SU-DHL-6 (cell line): Measurements from ENCODE around the gene WNT9A.

Experiments used
- H2AFZ ChIP-seq: fragments of 200-600 bp; sonication (generic); 2 replicates; pipeline ENCODE4 v1.6.1; 2014; ENCODE audit warnings: low read depth, mild to moderate bottlenecking, moderate library complexity, mixed read lengths, antibody characterized with exemption, low read length; ENCODE audit not compliant: severe bottlenecking
- H3F3A ChIP-seq: fragments of 200-600 bp; shearing (Covaris generic); 2 replicates; pipeline ENCODE4 v1.6.0; 2016; ENCODE audit warnings: antibody characterized with exemption, mild to moderate bottlenecking; ENCODE audit not compliant: insufficient read depth
- H3K27ac ChIP-seq: fragments of 200-600 bp; sonication (generic); 2 replicates; pipeline ENCODE4 v1.5.1; 2016; ENCODE audit warnings: low read depth, mild to moderate bottlenecking, low read length, moderate library complexity, mixed read lengths
- H3K27me3 ChIP-seq: fragments of 200-600 bp; sonication (generic), shearing (Covaris generic); 2 replicates; pipeline ENCODE4 v1.6.0; 2014; ENCODE audit warnings: mild to moderate bottlenecking, low read length
- H3K36me3 ChIP-seq: fragments of 200-600 bp; sonication (generic); 2 replicates; pipeline ENCODE4 v1.6.1; 2014; ENCODE audit warnings: mild to moderate bottlenecking, low read length, mixed read lengths
- H3K4me2 ChIP-seq: fragments of 300-600, 200-600 bp; shearing (Covaris generic), sonication (generic); 2 replicates; pipeline ENCODE4 v1.6.0; 2014; ENCODE audit warnings: low read length, low read depth, mild to moderate bottlenecking; ENCODE audit not compliant: poor library complexity, severe bottlenecking
- H3K4me3 ChIP-seq: fragments of 200-600 bp; sonication (generic); 2 replicates; pipeline ENCODE4 v1.5.1; 2014; ENCODE audit warnings: antibody characterized with exemption, low read length, mild to moderate bottlenecking, mixed read lengths; ENCODE audit not compliant: insufficient read depth, poor library complexity, severe bottlenecking
- H3K79me2 ChIP-seq: fragments of 200-600 bp; sonication (generic); 2 replicates; pipeline ENCODE4 v1.6.1; 2014; ENCODE audit warnings: mild to moderate bottlenecking, low read length, moderate library complexity; ENCODE audit not compliant: insufficient read depth
- H3K9ac ChIP-seq: fragments of 200-600 bp; sonication (generic); 2 replicates; pipeline ENCODE4 v1.7.0; 2014; ENCODE audit warnings: mild to moderate bottlenecking, low read length
- H3K9me2 ChIP-seq: fragments of 200-600 bp; sonication (generic); replicated peaks from 2 replicates; pipeline ENCODE4 v1.6.1; 2014; ENCODE audit warnings: low read length; ENCODE audit not compliant: insufficient read depth
- H3K9me3 ChIP-seq: fragments of 200-600 bp; sonication (generic); 2 replicates; pipeline ENCODE4 v1.6.1; 2014; ENCODE audit warnings: low read length, mixed read lengths; ENCODE audit not compliant: insufficient read depth
- H4K20me1 ChIP-seq: fragments of 200-600 bp; sonication (generic); 2 replicates; pipeline ENCODE4 v1.6.1; 2014; ENCODE audit warnings: low read depth, mild to moderate bottlenecking, antibody characterized with exemption, low read length, moderate library complexity, mixed read lengths
- CTCF ChIP-seq: fragments of 200-600 bp; sonication (generic); IDR thresholded peaks from one replicate; pipeline ENCODE4 v1.5.1; 2017; ENCODE audit warnings: antibody characterized with exemption, mild to moderate bottlenecking, low read length, moderate library complexity; ENCODE audit not compliant: insufficient read depth, poor library complexity, severe bottlenecking
- EZH2phosphoT487 ChIP-seq: fragments of 200-600 bp; sonication (generic), shearing (Covaris generic); conservative IDR thresholded peaks from 2 replicates; pipeline ENCODE4 v1.6.1; 2018; ENCODE audit warnings: mild to moderate bottlenecking, antibody characterized with exemption, low read length, moderate library complexity, mixed read lengths

The WNT9A gene

GRCh38 chr1:227937838-227938145 lies 9.9 kb downstream of the WNT9A start:
- Histone ChIP-seq H3F3A (no peaks in the 10 kb centered on the region), H3K4me3 (no peak overlapping the region), H3K79me2 (no peaks in the 10 kb centered on the region), H3K27ac (no peak overlapping the region), H3K9me3 (no peaks in the 10 kb centered on the region), H3K36me3 (no peaks in the 10 kb centered on the region), H4K20me1 (no peaks in the 10 kb centered on the region), H3K27me3 (no peaks in the 10 kb centered on the region), H2AFZ (no peak overlapping the region), H3K9ac (no peak overlapping the region), H3K9me2 (no peaks in the 10 kb centered on the region), H3K4me2 (no peak overlapping the region)
- no peak for TF ChIP-seq EZH2phosphoT487
- TF ChIP-seq CTCF = no peak

GRCh38 chr1:227937031-227937837 lies 10.5 kb downstream of the WNT9A start:
- H3K4me2 ChIP-seq = no peak overlapping the region
- H3K79me2 ChIP-seq = no peaks in the 10 kb centered on the region
- H4K20me1 ChIP-seq = no peaks in the 10 kb centered on the region
- H2AFZ ChIP-seq = no peak overlapping the region
- TF ChIP-seq CTCF (no peak), EZH2phosphoT487 (no peak)
- H3K9me2 ChIP-seq = no peaks in the 10 kb centered on the region
- no peaks in the 10 kb centered on the region for H3K36me3 ChIP-seq
- no peak overlapping the region for H3K4me3 ChIP-seq
- no peak overlapping the region for H3K27ac ChIP-seq
- H3K9ac ChIP-seq = no peak overlapping the region
- no peaks in the 10 kb centered on the region for H3K9me3 ChIP-seq
- no peaks in the 10 kb centered on the region; the same call in 1 of the 2 replicates for H3K27me3 ChIP-seq
- H3F3A ChIP-seq = no peaks in the 10 kb centered on the region

- H3K27me3 ChIP-seq = no peaks in the 10 kb centered on the region; the same call in 1 of the 2 replicates
- H3F3A ChIP-seq = no peaks in the 10 kb centered on the region
- no peak overlapping the region for H3K4me2 ChIP-seq
- no peaks in the 10 kb centered on the region for H3K9me2 ChIP-seq
- no peak overlapping the region for H3K9ac ChIP-seq
- no peak overlapping the region for H3K27ac ChIP-seq
- H4K20me1 ChIP-seq = no peaks in the 10 kb centered on the region
- no peaks in the 10 kb centered on the region for H3K9me3 ChIP-seq
- no peak overlapping the region for H2AFZ ChIP-seq
- no peaks in the 10 kb centered on the region for H3K79me2 ChIP-seq
- no peaks in the 10 kb centered on the region for H3K36me3 ChIP-seq
- TF ChIP-seq EZH2phosphoT487 (no peak), CTCF (no peak)
- H3K4me3 ChIP-seq = no peak overlapping the region
Observed at GRCh38 chr1:227935826-227936225, 11.9 kb downstream of the WNT9A start.
